ENCODE measurements around the gene FHIP1B. TPM values are rescaled to one million over a fixed set of nuclear protein-coding genes. Genes with fewer than 3 reads are reported as not detected.

FHIP1B gene
- total RNA-seq, 1 donor from 2014 or later: 25.3 TPM

DNA sequence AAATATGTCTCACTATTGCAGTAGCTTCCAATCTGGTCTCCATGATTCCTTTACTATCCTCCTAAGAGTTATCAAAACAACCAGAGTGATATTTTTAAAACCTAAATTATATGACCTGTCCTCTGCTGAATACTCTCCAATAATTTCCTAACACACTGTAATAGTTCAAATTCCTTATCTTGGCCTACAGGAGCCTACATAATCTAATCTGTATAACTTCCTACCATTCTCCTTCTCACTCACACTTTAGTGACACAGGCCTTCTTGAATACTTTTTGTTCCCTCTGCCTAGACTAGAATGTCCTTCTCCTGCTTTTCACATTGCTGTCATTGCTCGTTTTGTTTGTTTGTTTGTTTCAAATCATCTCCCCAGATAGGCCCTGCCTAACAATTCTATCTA is 9.4 kb downstream of the FHIP1B start:
- no peak overlapping the region for H3K4me3 Mint-ChIP-seq (ENCODE audit: unreplicated experiment)
- H3K9me3 Mint-ChIP-seq (ENCODE audit: unreplicated experiment): no peaks in the 10 kb centered on the region
- H3K27ac Mint-ChIP-seq (ENCODE audit: unreplicated experiment): no peak overlapping the region
- H3K27me3 Mint-ChIP-seq (ENCODE audit: unreplicated experiment): no peaks in the 10 kb centered on the region
- H3K4me1 Mint-ChIP-seq (ENCODE audit: low read depth, unreplicated experiment): no peaks in the 10 kb centered on the region
- DNase-seq: no peak
- TF ChIP-seq, protein P1, sequence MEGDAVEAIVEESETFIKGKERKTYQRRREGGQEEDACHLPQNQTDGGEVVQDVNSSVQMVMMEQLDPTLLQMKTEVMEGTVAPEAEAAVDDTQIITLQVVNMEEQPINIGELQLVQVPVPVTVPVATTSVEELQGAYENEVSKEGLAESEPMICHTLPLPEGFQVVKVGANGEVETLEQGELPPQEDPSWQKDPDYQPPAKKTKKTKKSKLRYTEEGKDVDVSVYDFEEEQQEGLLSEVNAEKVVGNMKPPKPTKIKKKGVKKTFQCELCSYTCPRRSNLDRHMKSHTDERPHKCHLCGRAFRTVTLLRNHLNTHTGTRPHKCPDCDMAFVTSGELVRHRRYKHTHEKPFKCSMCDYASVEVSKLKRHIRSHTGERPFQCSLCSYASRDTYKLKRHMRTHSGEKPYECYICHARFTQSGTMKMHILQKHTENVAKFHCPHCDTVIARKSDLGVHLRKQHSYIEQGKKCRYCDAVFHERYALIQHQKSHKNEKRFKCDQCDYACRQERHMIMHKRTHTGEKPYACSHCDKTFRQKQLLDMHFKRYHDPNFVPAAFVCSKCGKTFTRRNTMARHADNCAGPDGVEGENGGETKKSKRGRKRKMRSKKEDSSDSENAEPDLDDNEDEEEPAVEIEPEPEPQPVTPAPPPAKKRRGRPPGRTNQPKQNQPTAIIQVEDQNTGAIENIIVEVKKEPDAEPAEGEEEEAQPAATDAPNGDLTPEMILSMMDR (IDR thresholded peaks at IDR 0.05; ENCODE audit: partially characterized antibody, unreplicated experiment): no peak
- H3K36me3 Mint-ChIP-seq (ENCODE audit: unreplicated experiment): no peaks in the 10 kb centered on the region

DNA sequence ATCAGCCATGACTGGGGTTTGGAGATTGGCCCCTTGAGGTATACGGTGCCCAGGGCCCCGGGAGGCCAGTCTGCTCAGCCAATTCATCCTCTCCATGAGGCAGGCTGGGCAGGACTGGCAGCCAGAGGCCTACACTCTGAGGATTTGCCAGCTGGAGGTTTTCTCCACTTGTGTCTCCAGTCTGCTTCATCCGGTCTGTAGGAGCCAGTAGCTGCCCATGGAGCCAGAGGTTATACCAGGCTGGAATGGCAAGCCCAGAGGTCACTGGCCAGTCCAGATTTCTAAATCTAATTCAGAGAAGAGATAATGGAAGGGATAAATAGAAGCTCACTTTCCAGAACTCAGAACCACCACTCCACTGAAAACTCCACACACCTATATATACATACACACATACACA is 10.0 kb downstream of the FHIP1B start:
- no peaks in the 10 kb centered on the region for H3K4me1 Mint-ChIP-seq (ENCODE audit: low read depth, unreplicated experiment)

DNA sequence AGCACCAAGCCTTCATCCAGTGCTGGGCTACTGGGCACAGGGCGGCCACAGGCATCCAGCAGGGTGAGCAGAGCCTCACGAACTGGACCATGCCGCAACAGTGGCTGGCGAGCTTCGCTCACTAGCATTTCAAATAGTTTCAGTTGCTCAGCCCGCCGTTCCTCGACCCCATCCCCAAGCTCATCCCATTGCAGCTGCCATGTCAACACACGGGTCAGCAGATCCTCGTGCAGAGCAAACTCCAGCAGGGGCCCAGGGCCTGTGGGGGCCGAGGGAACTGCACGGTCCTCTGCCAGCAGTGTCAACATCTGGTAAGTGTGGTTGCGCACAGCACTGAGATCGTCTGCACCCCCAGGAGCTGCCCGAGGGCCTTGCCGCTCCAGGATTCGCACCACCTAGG is 10.6 kb downstream of the FHIP1B start:
- TF ChIP-seq, protein P1 (IDR thresholded peaks at IDR 0.05; ENCODE audit: partially characterized antibody, unreplicated experiment): no peak
- Mint-ChIP-seq H3K9me3 (ENCODE audit: unreplicated experiment) (no peaks in the 10 kb centered on the region), H3K4me3 (ENCODE audit: unreplicated experiment) (no peak overlapping the region), H3K27me3 (ENCODE audit: unreplicated experiment) (no peaks in the 10 kb centered on the region), H3K36me3 (ENCODE audit: unreplicated experiment) (no peaks in the 10 kb centered on the region), H3K27ac (ENCODE audit: unreplicated experiment) (no peak overlapping the region), H3K4me1 (ENCODE audit: low read depth, unreplicated experiment) (no peaks in the 10 kb centered on the region)
- no peak for DNase-seq

More for the DNA sequence above, 10.0 kb downstream of the FHIP1B start:
- TF ChIP-seq, protein P1 (IDR thresholded peaks at IDR 0.05; ENCODE audit: partially characterized antibody, unreplicated experiment): no peak
- no peak overlapping the region for H3K4me3 Mint-ChIP-seq (ENCODE audit: unreplicated experiment)
- no peak overlapping the region for H3K27ac Mint-ChIP-seq (ENCODE audit: unreplicated experiment)
- no peaks in the 10 kb centered on the region for H3K27me3 Mint-ChIP-seq (ENCODE audit: unreplicated experiment)
- no peaks in the 10 kb centered on the region for H3K36me3 Mint-ChIP-seq (ENCODE audit: unreplicated experiment)
- H3K9me3 Mint-ChIP-seq (ENCODE audit: unreplicated experiment): no peaks in the 10 kb centered on the region
- no peak for DNase-seq

DNA sequence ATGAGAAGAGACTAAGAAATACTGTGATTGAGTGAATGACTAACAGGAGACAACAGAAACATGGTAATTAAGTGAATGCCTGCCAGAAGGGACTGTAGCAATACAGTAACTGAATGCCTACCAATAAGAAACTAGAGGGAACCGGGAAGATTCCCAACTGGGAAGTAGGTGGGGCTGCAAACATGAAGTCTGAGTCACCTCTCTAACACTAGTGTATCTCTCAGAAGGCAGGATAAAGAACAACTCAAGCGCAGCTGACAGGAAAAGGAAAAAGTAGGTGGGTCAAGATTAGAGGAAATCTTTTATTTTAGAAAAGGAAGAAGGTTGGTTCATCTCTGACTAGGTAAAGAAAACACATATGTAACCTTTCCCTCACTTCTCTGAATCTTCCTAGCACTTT is 15.1 kb downstream of the FHIP1B start:
- peaks cover 3% of the 10 kb centered on the region for H3K36me3 Mint-ChIP-seq (ENCODE audit: unreplicated experiment)
- DNase-seq: no peak
- H3K4me1 Mint-ChIP-seq (ENCODE audit: low read depth, unreplicated experiment): no peaks in the 10 kb centered on the region
- H3K27ac Mint-ChIP-seq (ENCODE audit: unreplicated experiment): no peak overlapping the region
- H3K9me3 Mint-ChIP-seq (ENCODE audit: unreplicated experiment): no peaks in the 10 kb centered on the region
- no peaks in the 10 kb centered on the region for H3K27me3 Mint-ChIP-seq (ENCODE audit: unreplicated experiment)
- H3K4me3 Mint-ChIP-seq (ENCODE audit: unreplicated experiment): no peak overlapping the region
- TF ChIP-seq, protein P1 (IDR thresholded peaks at IDR 0.05; ENCODE audit: partially characterized antibody, unreplicated experiment): no peak

DNA sequence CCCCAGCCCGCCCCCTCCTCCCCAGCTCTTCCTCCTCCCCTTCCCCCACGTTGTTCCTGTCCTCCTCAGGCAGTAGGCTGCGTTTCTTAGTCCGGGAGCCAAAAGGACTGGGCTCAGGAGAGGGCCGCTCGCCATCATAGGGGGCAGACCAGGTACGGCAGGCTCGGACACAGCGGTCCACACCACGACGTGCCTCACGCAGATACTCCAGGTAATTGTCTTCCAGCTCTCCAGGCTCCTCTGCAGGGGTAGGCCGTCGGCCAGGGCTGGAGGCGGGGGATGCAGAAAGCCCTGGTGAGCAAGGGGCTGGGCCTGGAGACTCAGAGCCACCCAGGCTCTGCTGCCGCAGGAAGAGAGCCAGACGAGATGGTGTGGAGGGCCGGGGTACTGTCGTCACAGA is 16.7 kb downstream of the FHIP1B start:
- no peak overlapping the region for H3K4me3 Mint-ChIP-seq (ENCODE audit: unreplicated experiment)
- H3K4me1 Mint-ChIP-seq (ENCODE audit: low read depth, unreplicated experiment): no peaks in the 10 kb centered on the region
- H3K27ac Mint-ChIP-seq (ENCODE audit: unreplicated experiment): no peak overlapping the region
- H3K27me3 Mint-ChIP-seq (ENCODE audit: unreplicated experiment): no peaks in the 10 kb centered on the region
- TF ChIP-seq, protein P1 (IDR thresholded peaks at IDR 0.05; ENCODE audit: partially characterized antibody, unreplicated experiment): no peak
- DNase-seq: no peak
- no peaks in the 10 kb centered on the region for H3K9me3 Mint-ChIP-seq (ENCODE audit: unreplicated experiment)
- H3K36me3 Mint-ChIP-seq (ENCODE audit: unreplicated experiment): peaks cover 3% of the 10 kb centered on the region
